GM10266 (cell line): Measurements from ENCODE around the gene PAQR4.

Experiments
- DNase-seq: peaks from one replicate; pipeline ENCODE4 v3.0.0; 2012; ENCODE audit errors: extremely low spot score
- TF ChIP-seq, protein P1 (sequence below): IDR thresholded peaks from 2 replicates; pipeline ENCODE4 v1.5.1; 2012; ENCODE audit warnings: mild to moderate bottlenecking, low read depth; ENCODE audit not compliant: control insufficient read depth, insufficient read depth; ENCODE audit errors: missing control alignments

PAQR4 gene

DNA sequence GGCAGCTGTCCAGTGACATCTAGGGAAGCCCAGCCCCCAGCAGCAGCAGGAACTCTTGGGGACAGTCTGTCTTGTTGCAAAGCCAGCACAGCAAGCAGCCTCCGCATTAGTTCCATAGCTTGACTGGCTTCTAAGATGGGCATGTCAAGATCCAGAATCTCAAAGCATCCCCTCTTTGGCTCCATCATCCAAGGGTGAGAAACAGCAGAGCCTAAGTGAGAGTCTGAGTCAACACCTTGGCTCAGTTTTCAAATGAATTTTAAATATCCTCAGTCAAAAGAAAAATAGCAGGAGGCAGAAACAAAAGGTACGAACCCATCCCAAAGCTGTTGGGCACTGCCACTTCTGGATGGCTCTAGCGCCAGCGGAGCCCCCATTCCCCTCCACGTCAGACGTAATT lies 45.8 kb downstream of the PAQR4 start:
- DNase-seq, result no peak
- TF ChIP-seq, protein P1, sequence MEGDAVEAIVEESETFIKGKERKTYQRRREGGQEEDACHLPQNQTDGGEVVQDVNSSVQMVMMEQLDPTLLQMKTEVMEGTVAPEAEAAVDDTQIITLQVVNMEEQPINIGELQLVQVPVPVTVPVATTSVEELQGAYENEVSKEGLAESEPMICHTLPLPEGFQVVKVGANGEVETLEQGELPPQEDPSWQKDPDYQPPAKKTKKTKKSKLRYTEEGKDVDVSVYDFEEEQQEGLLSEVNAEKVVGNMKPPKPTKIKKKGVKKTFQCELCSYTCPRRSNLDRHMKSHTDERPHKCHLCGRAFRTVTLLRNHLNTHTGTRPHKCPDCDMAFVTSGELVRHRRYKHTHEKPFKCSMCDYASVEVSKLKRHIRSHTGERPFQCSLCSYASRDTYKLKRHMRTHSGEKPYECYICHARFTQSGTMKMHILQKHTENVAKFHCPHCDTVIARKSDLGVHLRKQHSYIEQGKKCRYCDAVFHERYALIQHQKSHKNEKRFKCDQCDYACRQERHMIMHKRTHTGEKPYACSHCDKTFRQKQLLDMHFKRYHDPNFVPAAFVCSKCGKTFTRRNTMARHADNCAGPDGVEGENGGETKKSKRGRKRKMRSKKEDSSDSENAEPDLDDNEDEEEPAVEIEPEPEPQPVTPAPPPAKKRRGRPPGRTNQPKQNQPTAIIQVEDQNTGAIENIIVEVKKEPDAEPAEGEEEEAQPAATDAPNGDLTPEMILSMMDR, result no peak

- TF ChIP-seq, protein P1, result no peak
- no peak for DNase-seq
Observed at GRCh38 chr16:3015865-3016521, 46.8 kb downstream of the PAQR4 start.

GRCh38 chr16:3017344-3017743 lies 48.2 kb downstream of the PAQR4 start:
- TF ChIP-seq, protein P1, result no peak

DNA sequence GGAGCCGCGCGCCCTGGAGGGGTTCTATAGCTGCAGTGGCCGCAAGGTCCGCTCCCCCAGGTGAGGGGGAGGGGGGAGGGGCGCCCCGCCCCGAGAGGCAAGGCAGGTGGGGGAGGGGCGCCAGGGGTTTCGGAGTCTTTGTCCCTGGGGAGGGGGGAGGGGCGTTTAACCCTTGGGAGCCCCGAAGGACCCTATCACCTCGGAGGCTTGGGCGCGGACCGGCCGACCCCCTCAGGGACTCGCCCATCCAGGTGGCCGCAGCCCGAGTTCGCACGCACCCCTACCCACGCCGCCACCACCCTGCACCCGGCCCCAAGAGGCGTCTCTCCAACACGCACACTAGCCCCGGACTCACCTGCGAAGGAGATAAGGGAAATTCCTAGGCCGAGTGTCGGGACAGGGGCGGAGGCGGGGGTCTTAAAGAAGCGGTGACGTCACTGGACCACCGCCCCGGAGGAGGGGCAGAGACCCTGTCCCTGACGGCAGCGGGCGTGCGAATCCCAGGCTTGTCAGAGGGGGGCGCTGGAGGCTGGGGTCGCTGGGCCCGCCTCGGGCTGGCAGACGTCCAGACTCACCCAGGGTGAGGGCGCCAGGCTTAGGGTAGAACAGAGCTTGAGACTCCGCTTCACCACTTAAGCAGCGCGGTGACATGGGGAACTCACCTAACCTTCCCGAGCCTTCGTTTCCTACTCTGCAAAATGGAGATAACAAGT lies 48.8 kb downstream of the PAQR4 start, which contains the start of gene CLDN6:
TSS of gene CLDN6 (minus strand) at position 390 of the 713 bp plus-strand sequence. CDS start 2,162 bp downstream, outside the sequence.
- DNase-seq, result no peak
- TF ChIP-seq, protein P1, result peak; percentile 19

More at GRCh38 chr16:3017344-3017743, 48.2 kb downstream of the PAQR4 start:
- DNase-seq, result no peak

DNA sequence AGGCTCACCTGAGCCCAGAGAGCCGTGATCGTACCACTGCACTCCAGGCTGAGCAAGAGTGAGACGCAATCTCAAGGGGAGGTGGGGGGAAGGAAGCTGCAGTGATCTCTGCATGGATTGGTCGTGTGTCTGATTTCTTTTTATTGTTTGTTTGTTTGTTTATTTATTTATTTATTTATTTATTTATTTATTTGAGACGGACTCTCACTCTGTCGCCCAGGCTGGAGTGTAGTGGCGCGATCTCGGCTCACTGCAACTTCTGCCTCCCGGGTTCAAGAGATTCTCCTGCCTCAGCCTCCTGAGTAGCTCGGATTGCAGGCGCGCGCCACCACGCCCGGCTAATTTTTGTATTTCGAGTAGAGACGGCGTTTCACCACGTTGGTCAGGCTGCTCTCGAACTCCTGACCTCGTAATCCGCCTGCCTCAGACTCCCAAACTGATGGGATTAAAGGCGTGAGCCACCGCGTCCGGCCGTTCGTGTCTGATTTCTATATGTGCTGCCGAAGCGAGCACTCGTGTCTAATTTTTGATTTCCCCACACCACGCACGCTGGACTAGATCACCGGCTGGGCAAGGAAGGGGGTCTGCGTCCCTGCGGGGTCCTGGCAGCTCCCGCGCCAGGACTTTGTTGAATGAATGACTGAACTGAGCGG lies 50.6 kb downstream of the PAQR4 start:
- no peak for DNase-seq
- TF ChIP-seq, protein P1, result no peak

- DNase-seq, result peak; percentile 95
- TF ChIP-seq, protein P1, result peak; percentile 2
Observed at GRCh38 chr16:3020247-3020603, 51.1 kb downstream of the PAQR4 start, which contains the start of gene TNFRSF12A. TSS of gene TNFRSF12A (plus strand) at chr16:3020368. CDS start at chr16:3020398, 30 bp downstream.
